K562 (cell line): Measurements from ENCODE around the gene YPEL3. TPM values are rescaled to one million over a fixed set of nuclear protein-coding genes. Genes with fewer than 3 reads are reported as not detected.
A peak's percentile ranks its signal among the peaks of the same experiment; 100 is the strongest.

ENCODE experiments used
- ARID1B ChIP-seq: fragments of 450-650 bp; IDR thresholded peaks from 2 replicates; pipeline ENCODE4 v1.6.1; 2016; ENCODE audit warnings: antibody characterized with exemption, mild to moderate bottlenecking, inconsistent platforms
- BMI1 ChIP-seq: fragments of 150-350 bp; IDR thresholded peaks from 2 replicates; pipeline ENCODE4 v1.6.1; 2014; ENCODE audit warnings: low read length
- CGGBP1 ChIP-seq: fragments of 250-450 bp; sonication (Bioruptor Pico); IDR thresholded peaks from 2 replicates; pipeline ENCODE4 v1.9.0; 2021; ENCODE audit warnings: mild to moderate bottlenecking
- CHD1 ChIP-seq: fragments of 200-600 bp; sonication (generic); IDR thresholded peaks from one replicate; pipeline ENCODE4 v1.6.1; 2012; ENCODE audit warnings: mild to moderate bottlenecking, moderate library complexity, low read length, inconsistent platforms
- ERF ChIP-seq: fragments of 450-650 bp; formaldehyde crosslinking; IDR thresholded peaks from 2 replicates; pipeline ENCODE4 v1.4.0; 2020; ENCODE audit warnings: mild to moderate bottlenecking, mixed read lengths
- ESRRA ChIP-seq: fragments of 450-650 bp; IDR thresholded peaks from 2 replicates; pipeline ENCODE4 v1.6.1; 2014; ENCODE audit warnings: low read depth, mild to moderate bottlenecking, moderate library complexity, borderline replicate concordance
- FOXK1 ChIP-seq: sonication (generic); formaldehyde crosslinking; IDR thresholded peaks from 2 replicates; pipeline ENCODE4 v1.8.0; 2022; ENCODE audit warnings: missing genetic modification reagents, mild to moderate bottlenecking, borderline replicate concordance
- GTF2E2 ChIP-seq: fragments of 200-800 bp; sonication (Bioruptor generic); IDR thresholded peaks from 2 replicates; pipeline ENCODE4 v1.6.1; 2016; ENCODE audit warnings: missing genetic modification characterization, missing compliant biosample characterization
- HNRNPLL ChIP-seq: fragments of 200-400 bp; formaldehyde crosslinking; IDR thresholded peaks from 2 replicates; pipeline ENCODE4 v1.6.1; 2017; ENCODE audit warnings: low read length, low read depth, mild to moderate bottlenecking; ENCODE audit not compliant: poor library complexity, severe bottlenecking
- KHSRP ChIP-seq: fragments of 450-650 bp; IDR thresholded peaks from 2 replicates; pipeline ENCODE4 v1.6.1; 2017
- MAFG ChIP-seq: fragments of 450-650 bp; conservative IDR thresholded peaks from 2 replicates; pipeline ENCODE4 v1.6.1; 2016; ENCODE audit warnings: missing genetic modification characterization, missing compliant biosample characterization
- MLX ChIP-seq, 2 experiments: fragments of 450-650 bp in 1 of 2; sonication (generic) in 1 of 2; formaldehyde crosslinking; conservative IDR thresholded peaks; 2 replicates each; pipeline versions ENCODE4 v1.4.0 to v1.8.1; 2020 to 2022; ENCODE audit warnings: mild to moderate bottlenecking in 1 of 2, missing genetic modification reagents in 1 of 2
- MXI1 ChIP-seq: IDR thresholded peaks from 2 replicates; pipeline ENCODE4 v1.6.1; 2011; ENCODE audit warnings: low read depth, mild to moderate bottlenecking, improper control_type of control experiment, low read length
- NFIX ChIP-seq: fragments of 250-450 bp; sonication (Bioruptor Pico); IDR thresholded peaks from 2 replicates; pipeline ENCODE4 v1.4.0; 2020; ENCODE audit warnings: low read depth, mild to moderate bottlenecking, moderate library complexity
- POLR2AphosphoS2 ChIP-seq: IDR thresholded peaks from 2 replicates; pipeline ENCODE4 v1.6.1; 2012; ENCODE audit warnings: low read length, improper control_type of control experiment
- POLR2B ChIP-seq: fragments of 450-650 bp; IDR thresholded peaks from 2 replicates; pipeline ENCODE4 v1.6.1; 2018; ENCODE audit warnings: low read depth; ENCODE audit not compliant: partially characterized antibody
- POLR3G ChIP-seq: IDR thresholded peaks from 2 replicates; pipeline ENCODE4 v1.6.1; 2011; ENCODE audit not compliant: insufficient read length, insufficient replicate concordance; ENCODE audit errors: extremely low read depth
- SMARCC2 ChIP-seq: fragments of 450-650 bp; IDR thresholded peaks from 2 replicates; pipeline ENCODE4 v1.6.1; 2017; ENCODE audit warnings: antibody characterized with exemption, moderate library complexity, mild to moderate bottlenecking, low read depth
- TCF7 ChIP-seq: sonication (generic); IDR thresholded peaks from 2 replicates; pipeline ENCODE4 v1.6.1; 2016; ENCODE audit warnings: antibody characterized with exemption, borderline replicate concordance
- UBTF ChIP-seq, 2 experiments: IDR thresholded peaks; 2 replicates each; pipeline ENCODE4 v1.6.1; 2012; ENCODE audit warnings: improper control_type of control experiment in 2 of 2, low read depth in 2 of 2, low read length in 2 of 2, borderline replicate concordance in 1 of 2
- ZBED1 ChIP-seq: IDR thresholded peaks from 2 replicates; pipeline ENCODE4 v1.6.1; 2014
- ZFP91 ChIP-seq: sonication (generic); formaldehyde crosslinking; IDR thresholded peaks from 2 replicates; pipeline ENCODE4 v1.8.0; 2022; ENCODE audit warnings: mild to moderate bottlenecking, missing genetic modification reagents
- ZNF699 ChIP-seq: fragments of 250-450 bp; sonication (Bioruptor Pico); IDR thresholded peaks from 2 replicates; pipeline ENCODE4 v1.8.0; 2021; ENCODE audit warnings: mild to moderate bottlenecking, moderate library complexity; ENCODE audit not compliant: insufficient replicate concordance
- polyA plus RNA-seq, 8 experiments: library from polyadenylated mRNA; depleted of rRNA in 4 of 8; stranded (reverse) in 5 of 8; unstranded in 3 of 8; fragments of >200 nt; fragmentation: Nextera tagmentation in 2 of 8; fragmentation: Illumina TruSeq in 1 of 8; extraction: Ambion mirVana in 2 of 8; extraction: Trizol in 1 of 8; gene quantifications; 2 replicates each; pipeline versions ENCODE4 v1.2.1 to v1.2.3, GENCODE V29; 2011 to 2014; ENCODE audit warnings: inconsistent platforms in 1 of 8, missing spikeins in 1 of 8
- total RNA-seq, 7 experiments: library from RNA; depleted of rRNA in 6 of 7; stranded (reverse); fragments of >200 nt in 6 of 7; fragmentation: Illumina TruSeq in 2 of 7; extraction: Trizol in 2 of 7; gene quantifications; 2 replicates each; pipeline versions ENCODE4 v1.2.1 to v1.2.3, GENCODE V29; 2011 to 2021; ENCODE audit warnings: low replicate concordance in 1 of 7

The YPEL3 gene
- total and polyA plus RNA-seq, 9 of the 15 experiments (the other 6 are each of a cell fraction or from before 2014, with no cell fraction given): 0.41 to 15.0 (median 2.9) TPM

- TF ChIP-seq TCF7 (no peak), BMI1 (no peak), MXI1 (no peak), MAFG (tag) (peak; percentile 58; the same call in 1 of the 2 replicates), ESRRA (peak; percentile 95), UBTF (IDR thresholded peaks at IDR 0.05; ENCODE audit: borderline replicate concordance in 1 of 2, low read depth in 2 of 2, low read length in 2 of 2) (0 out of 4 replicates have a peak, but pooled peaks of 1 of the 2 experiments have one; percentile 25), POLR2B (peak; percentile 2), CHD1 (peak; percentile 97), POLR2AphosphoS2 (no peak; the same call in 1 of the 2 replicates), ZBED1 (0 out of 2 replicates have a peak, but pooled peaks have one; percentile 12), ERF (CRISPR knock-in tag) (0 out of 2 replicates have a peak, but pooled peaks have one; percentile 43), FOXK1 (0 out of 2 replicates have a peak, but pooled peaks have one; percentile 16), GTF2E2 (tag) (0 out of 2 replicates have a peak, but pooled peaks have one; percentile 14), CGGBP1 (no peak), POLR3G (no peak), KHSRP (no peak), ZFP91 (no peak), HNRNPLL (peak; percentile 73), ZNF699 (CRISPR knock-in tag) (no peak), NFIX (CRISPR knock-in tag) (no peak), SMARCC2 (0 out of 2 replicates have a peak, but pooled peaks have one; percentile 59), MLX (CRISPR knock-in tag; conservative IDR thresholded peaks at IDR 0.05) (peak in 1 of 2 experiments; percentile 25; a peak in 1 of 4 replicates), ARID1B (peak; percentile 46)
Measured at GRCh38 chr16:30065943-30066760, 29.9 kb downstream of the YPEL3 start (continued).
